ENCODE results near the gene LHFPL2.

GRCh38 chr5:78637468-78637867 is 11.1 kb downstream of the LHFPL2 start:
- no peak for TF ChIP-seq CTCF (IDR thresholded peaks at IDR 0.05)
- TF ChIP-seq RCOR1 (IDR thresholded peaks at IDR 0.05; ENCODE audit: low read length): no peak
- no peak for TF ChIP-seq SMC3 (IDR thresholded peaks at IDR 0.05; ENCODE audit: low read depth, low read length)
- TF ChIP-seq EZH2phosphoT487 (IDR thresholded peaks at IDR 0.05; ENCODE audit: borderline replicate concordance, low read depth): no peak
- no peak for TF ChIP-seq RAD21 (IDR thresholded peaks at IDR 0.05; ENCODE audit: low read length)
- no peak for TF ChIP-seq EP300 (IDR thresholded peaks at IDR 0.05; ENCODE audit: borderline replicate concordance in 1 of 2, low read depth in 1 of 2, low read length in 1 of 2)
- TF ChIP-seq FOXM1 (IDR thresholded peaks at IDR 0.05; ENCODE audit: low read depth): no peak
- TF ChIP-seq TAF1 (IDR thresholded peaks at IDR 0.05; ENCODE audit: borderline replicate concordance, low read depth, low read length): no peak
